ENCODE measurements around the gene EPS8L3.
A peak's percentile ranks its signal among the peaks of the same experiment; 100 is the strongest.

The EPS8L3 gene

DNA sequence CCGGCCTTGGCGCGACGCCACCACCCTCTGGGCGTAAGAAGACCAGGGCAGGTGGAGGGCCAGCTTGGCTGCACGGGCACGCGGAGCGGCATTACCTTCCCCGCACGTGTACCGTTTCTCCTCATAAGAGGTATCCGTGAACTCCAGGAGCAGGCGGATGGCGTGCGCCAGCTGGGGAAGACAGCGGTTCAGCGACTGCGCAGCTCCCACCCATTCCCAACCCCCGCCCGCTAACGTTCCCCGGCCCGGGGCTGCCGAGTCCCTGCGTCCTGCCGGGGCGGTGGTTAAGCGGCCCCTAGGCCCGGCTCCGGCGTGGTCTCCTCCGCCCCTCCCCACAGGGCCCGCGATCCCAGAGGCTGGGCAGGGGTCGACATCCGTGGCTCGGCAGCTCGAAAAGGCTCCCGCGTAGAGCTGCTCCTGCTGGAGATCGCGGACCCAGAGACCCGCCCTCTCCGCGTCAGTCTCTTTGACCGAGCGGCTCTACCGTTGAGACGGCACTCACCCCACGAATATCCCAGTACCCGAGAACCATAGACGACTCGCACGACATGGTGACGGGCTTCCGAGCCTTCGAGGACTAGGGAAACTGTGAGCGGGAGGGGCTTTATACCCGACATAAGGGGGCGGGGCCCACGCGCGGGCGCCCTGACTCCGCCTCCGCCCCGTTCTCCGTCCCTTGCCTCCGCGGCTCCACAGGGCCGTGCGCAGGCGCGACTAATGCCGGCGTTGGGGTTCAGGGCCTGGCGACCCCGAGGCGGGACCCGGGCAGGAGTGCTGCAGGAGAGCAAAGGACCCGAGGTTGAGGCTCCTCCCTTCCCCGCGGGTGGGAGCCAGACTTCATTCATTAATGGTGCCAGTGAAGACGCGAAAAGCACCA lies 23.7 kb downstream of the EPS8L3 start:
- DNase-seq (ENCODE audit: low spot score) = peak; percentile 95

DNA sequence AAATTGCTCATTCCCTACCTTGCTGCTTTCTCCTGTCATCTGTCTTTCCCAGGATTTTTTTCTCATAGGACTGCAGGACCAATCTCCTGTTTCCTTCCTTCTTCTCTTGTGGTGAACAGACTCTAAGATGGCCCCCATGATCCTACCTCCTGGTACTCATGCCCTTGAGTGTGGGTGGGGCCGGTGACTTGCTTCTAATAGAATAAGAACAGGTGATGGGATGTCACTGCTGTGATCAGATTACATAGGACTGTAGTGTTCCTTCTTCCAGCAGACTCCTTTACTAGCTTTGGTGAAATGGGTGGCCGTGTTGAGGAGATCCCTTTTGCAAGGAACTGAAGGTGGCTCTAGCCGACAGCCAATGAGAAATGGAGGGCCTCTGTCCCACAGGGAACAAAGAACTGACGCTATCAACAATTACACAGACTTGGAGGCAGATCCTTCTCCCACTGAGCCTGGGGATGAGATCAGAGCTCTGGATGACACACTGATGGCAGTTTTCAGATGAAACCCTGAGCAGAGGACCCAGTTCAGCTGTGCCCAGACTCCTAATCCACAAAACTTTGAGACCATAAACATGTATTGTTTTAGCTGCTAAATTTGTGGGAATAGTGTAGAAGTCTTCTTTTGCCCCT lies 30.4 kb downstream of the EPS8L3 start:
- DNase-seq (ENCODE audit: low spot score) = no peak

DNA sequence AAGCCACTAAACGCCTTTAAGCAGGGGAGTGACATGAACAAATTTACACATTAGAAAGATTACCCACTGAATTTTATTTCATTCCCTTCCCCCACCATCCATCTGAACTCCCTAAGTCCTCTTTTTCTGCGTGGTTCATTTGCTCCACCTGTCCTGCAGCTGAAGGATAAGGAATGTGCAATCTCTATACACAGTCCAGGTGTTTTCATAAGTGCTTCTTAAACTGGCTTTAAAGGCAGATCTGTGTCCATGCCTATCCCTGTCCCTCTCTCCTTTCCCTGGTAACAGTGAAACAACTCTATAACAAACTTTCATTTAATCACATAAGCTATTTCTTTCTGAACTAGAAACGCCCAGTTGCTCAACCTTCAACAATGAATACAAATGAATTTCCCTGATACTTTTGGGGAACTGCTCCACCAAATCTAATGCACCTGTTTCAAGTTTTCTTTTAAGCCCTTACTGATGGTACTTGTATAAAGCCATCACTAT lies 31.3 kb downstream of the EPS8L3 start:
- no peak for DNase-seq (ENCODE audit: low spot score)

DNA sequence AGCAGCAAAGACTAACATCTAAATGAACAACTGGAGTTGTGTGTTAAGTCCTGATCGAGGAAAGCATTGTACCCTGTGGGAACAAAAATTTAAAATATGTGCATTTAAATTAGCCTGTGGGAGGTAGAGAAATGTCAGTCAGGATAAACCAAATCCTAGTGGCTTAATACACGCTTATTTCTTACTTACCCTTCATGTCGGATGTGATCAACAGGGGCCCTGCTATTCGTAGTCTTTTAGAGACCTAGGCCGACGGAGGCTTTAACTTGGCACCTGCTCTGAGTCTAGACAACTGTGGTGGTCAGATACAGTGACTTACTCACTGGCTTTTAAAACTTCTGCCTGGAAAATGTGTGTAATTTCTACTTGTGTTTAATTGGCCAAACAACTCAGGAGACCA lies 33.1 kb downstream of the EPS8L3 start:
- no peak for DNase-seq (ENCODE audit: low spot score)

DNA sequence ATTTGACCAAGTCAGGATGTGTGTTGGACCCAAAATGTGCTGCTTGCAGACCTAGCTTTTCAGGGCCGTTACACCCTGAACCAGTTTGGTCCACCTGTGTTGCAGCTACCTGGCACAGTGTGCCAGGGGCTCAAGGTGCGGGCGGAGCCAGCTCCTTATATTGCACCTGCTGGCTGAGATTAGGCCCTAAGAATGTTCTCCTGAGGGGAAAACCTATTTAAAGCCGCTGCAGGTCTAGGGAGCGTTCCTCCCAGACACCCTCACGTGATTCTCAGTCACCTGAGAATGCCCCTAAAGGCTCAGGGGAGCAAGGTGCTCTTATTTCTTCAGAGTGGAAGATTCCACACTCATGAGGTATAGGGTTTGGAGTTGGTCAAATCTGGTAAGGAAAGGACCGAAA lies 34.9 kb downstream of the EPS8L3 start:
- no peak for DNase-seq (ENCODE audit: low spot score)

DNA sequence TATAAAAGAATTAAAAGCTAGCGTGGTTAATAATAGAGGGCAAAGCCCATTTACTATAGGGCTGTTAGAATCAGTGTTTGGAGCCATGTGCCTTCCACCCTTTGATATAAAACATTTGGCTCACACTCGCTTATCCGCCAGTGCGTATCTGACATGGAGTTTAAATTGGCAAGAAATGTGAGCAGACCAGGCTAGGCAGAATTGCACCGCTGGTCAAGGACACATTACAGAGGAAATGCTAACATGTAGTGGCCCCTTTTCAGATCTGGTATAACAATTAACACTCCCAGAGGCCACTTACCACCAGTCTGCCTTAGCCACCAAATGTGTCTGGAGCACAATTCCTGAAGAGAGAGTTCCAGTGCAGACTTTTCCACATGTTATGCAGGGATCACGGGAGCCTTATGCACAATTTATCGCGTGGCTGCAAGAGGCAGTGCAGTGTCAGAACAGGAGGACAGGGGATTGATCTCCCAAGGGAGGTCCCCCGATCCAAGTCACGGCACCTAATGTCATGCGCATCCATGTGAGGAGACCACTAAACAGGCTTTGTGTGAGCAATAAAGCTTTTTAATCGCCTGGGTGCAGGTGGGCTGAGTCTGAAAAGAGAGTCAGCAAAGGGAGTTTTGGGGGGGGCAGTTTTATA lies 36.9 kb downstream of the EPS8L3 start:
- DNase-seq (ENCODE audit: low spot score) = no peak

DNA sequence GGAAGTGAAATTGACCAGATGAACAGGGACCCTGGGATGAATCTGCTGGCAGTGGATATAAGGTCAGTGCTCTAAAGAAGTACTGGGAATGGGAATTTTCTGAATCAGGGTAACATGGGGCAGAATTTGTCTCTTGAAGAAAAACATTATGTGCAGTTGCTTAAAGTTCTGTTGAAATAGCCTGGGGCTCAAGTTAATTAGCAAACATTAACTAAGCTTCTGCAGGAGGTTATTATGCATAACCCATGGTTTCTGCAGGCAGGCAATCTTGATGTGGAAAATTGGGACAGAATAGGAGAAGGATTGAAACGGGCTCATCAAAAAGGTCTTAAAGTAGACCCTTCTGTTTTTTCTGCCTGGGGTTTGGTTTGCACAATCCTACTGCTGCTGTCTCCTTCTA lies 37.7 kb downstream of the EPS8L3 start:
- DNase-seq (ENCODE audit: low spot score) = no peak

DNA sequence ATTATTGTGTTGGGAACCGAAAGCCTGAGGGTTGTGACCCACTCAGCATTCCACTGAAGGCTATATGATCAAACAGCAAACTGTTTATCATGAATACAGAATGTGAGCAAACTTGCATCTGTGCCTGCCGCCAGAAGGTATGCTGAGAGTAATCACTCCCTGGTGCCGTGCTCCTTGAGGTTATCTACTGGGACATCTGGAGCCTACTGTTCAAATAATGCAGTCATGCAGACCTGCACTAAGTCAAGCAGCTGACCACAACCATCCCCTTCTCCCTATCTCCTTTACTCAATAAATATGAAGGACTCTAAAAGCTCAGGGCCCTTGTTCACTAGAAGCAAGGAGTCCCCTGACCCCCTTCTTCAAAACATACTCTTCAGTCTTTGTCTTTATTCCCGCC lies 38.2 kb downstream of the EPS8L3 start:
- no peak for DNase-seq (ENCODE audit: low spot score)

DNA sequence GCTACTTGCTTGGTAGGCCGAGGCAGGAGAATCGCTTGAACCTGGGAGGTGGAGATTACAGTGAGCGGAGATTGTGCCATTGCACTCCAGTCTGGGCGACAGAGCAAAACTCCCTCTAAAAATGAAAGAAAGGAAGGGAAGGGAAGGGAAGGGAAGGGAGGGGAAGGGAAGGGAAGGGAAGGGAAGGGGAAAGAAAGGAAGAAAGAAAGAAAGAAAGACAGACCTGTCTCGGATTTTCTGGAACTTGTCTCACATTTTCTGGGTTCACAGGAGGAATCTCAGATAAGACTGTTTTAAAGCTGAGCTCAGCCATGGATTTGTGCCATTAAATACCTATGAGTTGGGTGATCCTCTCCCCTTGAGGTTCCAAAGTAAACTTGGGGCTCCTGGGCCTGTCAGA lies 38.8 kb downstream of the EPS8L3 start:
- no peak for DNase-seq (ENCODE audit: low spot score)

DNA sequence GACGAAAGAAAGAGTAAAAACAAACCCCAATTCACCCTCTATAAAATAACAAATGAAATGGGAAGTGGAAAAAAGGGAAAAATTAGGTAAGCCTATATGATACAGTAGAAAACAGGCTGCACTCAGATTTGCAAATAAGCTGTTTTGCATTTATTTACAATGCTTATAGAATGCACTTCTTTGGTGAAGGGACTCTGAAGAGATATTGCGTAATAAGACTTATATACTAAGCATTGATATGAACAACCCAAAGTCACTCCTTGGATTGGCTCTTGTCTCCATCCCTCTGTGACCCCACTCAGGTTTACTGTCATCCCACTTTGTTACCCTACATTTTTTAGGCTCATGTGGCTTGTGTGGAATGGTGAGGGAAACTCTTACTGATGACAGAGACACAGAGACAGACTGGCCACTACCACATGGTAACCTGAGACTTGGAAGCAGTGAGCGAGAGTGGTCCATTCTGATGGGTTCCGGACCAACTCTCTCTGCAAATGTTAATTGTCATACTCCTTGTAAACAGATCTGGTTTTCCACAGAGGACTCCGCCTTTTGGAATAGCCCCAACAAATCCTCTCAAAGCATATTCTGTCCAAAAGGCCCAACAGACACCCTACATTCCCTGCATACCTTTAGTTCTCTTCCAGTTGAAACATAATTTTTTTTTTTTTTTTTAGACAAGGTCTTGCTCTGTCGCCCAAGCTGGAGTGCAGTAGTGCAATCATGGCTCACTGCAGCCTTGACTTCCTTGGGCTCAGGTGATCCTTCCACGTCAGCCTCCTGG lies 40.6 kb downstream of the EPS8L3 start:
- DNase-seq (ENCODE audit: low spot score) = peak; percentile 61

DNA sequence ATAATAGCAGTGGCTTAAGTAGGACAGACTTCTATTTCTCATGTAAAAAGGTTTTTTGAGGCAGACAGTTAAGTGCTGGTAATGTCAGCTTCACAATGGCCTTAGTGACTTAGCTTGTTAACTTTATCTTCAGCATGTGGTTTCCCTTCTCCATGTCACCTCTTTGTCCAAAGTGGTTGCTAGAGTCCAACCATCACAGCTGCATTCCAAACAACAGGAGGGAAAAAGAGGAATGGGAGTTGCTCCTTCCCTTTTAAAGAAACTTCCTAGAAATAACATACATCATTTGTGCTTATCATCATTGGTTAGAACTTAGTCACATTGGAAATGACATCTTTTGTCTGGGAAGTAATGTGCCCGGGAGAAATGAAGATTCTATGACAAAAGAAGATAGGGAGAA lies 41.8 kb downstream of the EPS8L3 start:
- DNase-seq (ENCODE audit: low spot score) = no peak

DNA sequence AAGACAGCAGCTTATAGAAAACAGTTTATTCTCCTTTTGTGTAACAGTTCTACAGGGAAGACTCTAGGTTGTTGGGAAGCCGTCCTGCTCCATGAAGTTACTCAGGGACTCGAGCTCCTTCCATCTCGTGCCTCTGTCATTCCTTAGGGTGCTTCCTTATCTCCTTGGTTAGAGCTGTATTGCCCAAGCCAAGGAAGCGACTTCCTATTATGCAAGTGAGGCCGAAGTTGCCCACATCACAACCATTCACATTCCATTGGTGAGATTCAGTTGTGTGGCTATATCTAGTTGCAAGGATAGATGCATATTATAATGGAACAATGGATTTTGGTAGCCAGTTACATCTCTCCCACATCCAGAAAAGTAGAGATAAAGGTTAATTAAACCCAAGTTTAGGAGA lies 42.7 kb downstream of the EPS8L3 start:
- no peak for DNase-seq (ENCODE audit: low spot score)

DNA sequence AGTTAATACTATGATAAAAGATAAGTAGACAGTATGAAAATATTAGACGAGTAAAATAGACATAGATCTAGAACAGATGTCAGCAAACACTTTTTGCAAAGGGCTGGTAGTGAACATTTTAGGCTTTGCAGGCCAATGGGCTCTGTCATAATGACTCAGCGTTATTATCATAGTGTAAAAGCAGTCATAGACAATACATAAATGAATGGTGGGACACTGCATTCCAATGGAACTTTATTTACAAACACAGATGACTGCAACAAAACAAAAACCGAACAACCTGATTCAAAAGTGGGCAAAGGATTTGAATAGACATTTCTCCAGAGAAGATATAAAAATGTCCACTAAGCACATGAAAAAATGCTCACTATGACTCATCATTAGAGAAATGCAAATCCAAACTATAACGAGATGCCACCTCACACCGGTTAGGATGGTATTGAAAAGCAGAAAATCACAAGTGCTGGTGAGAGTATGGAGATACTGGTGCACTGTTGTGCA lies 44.3 kb downstream of the EPS8L3 start:
- DNase-seq (ENCODE audit: low spot score) = peak; percentile 51

DNA sequence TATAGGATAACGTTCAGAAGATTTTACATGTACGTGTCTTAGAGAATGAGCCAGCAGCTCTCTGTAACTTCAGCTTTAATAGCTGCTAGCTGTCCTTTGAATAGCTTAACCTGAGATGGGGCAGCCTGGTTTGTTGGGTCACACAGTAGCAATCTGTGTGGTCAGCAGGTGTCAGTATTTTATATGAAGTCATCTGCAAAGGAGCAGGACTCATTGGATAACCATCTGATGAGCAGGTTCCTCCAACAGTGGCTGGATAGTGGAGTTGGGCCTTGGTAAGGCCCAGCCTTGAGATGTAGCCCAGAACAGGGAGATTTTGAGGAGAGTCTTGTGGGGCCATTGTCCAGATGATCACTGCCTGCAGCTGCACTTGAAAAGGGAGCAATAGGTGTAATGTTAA lies 45.2 kb downstream of the EPS8L3 start:
- no peak for DNase-seq (ENCODE audit: low spot score)

DNA sequence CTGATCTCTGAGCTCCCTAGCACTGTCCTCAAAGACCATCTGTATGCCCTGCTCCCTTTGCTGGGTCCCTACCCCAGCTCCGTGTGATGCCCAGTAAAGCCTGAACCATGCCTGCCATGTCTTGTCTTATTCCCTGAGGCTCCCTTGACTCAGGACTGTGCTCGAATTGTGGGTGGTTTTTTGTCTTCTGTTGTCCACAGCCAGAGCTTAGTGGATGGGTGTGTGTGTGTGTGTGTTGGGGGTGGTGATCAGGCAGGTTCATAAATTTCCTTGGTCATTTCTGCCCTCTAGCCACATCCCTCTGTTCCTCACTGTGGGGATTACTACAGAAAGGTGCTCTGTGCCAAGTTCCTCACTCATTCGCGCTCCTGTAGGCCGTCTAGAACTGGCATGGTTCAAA lies 46.0 kb downstream of the EPS8L3 start:
- no peak for DNase-seq (ENCODE audit: low spot score)

DNA sequence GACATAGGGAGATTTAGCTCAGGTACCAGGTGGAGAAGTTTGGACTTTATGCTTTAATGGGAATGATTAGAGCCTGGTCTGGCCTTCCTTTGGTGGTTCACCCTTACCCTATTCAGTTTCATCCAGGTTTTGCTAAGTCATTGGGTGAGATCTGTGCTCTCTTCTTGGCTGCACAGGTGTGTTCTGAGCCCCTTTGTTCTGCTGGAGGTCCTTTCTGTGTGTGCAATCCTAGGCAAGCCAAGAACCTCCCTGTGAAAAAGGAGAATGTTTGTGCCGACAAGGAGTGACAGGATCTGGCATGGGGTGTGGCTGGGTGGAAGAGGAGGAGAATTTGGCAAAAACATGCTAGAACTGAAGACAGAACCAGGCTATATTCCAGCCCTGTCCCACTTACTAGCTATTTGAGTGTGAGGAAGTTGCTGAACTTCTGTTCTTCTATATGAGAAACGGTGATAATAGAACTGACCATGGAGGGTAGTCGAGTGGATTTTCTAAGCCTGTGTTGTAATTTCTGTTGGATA lies 47.1 kb downstream of the EPS8L3 start:
- DNase-seq (ENCODE audit: low spot score) = no peak

DNA sequence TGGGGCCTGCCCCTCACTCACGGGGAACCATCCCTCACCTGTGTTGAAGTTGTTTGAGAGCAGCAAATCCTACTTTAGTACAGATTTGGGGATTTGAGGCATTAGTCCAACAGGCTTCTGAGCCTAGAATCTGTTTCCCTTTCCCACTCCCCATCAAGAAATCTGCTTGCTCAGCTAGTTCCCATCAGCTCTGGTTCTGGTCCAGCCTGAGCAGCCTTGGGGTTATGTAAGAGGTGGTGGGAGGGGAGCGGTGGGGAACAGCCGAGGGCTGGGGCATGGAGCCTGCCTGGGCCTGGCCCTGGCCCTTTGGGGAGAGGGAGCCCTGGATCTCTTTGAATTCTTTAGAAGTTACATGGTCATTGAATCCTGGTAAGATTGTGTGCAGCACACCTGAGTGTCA lies 47.6 kb downstream of the EPS8L3 start:
- DNase-seq (ENCODE audit: low spot score) = no peak

DNA sequence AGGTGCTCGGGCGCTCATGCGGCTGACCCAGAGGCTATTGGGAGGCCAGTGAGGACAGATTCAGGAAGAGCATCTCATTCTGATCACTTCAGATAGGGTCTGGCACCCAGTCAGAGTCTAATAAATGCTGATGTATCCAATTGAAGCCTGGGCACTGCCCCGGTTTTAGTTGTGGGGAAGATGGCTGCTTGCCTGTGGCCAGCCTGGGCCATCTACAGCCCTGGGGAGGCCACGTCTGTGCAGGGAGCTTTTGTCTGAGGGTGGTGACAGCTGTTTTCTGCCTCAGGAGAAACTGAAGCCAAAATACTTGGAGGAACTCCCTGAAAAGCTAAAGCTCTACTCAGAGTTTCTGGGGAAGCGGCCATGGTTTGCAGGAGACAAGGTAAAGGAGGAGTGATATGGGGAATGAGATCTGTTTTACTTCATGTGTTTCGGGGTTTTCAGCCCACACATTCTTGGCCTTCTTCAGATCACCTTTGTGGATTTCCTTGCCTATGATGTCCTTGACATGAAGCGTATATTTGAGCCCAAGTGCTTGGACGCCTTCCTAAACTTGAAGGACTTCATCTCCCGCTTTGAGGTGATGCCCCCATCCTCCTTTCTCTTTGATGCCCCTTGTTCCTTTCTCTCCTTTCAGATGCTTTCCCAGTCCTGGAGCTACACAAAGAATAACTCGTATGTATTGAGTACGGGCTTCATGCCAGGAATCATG lies 48.9 kb downstream of the EPS8L3 start:
- DNase-seq (ENCODE audit: low spot score) = peak; percentile 0

DNA sequence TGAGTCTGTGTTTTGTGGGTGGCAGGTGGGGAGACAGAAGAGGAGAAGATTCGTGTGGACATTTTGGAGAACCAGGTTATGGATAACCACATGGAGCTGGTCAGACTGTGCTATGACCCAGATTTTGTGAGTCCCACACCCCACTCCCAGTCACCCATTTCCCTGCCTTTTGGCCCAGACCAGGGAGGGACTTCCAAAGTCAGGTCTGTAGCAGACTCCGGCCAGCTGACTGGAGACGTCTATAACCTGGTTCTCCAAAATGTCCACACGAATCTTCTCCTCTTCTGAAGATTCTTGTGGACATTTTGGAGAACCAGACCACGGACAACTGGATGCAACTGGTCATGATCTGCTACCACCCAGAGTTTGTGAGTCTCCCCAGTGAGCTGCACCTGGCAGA lies 50.1 kb downstream of the EPS8L3 start:
- peak; percentile 0 for DNase-seq (ENCODE audit: low spot score)

DNA sequence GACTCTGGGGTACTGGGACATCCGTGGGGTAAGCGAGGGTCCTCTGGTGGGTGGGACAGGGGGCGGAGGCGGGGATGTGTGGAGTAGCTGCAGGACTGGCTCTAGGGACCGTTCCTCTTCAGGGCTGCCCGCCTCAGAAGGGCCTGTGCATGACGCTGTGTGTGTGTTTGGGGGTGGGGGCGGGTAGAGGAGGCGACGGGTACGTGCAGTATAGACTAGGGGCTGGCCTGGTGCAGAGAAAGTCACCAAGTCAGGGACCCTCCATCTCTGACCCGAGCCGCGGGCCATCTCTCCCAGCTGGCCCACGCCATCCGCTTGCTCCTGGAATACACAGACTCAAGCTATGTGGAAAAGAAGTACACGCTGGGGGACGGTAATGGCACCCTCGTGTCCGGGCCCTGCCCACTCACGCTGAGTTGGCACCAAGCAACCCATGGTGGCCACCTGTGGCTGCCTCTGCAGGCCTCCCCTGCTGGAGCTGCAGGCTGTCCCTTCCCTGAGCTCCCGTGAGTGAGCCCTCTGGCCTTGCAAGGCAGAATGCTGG lies 51.3 kb downstream of the EPS8L3 start:
- peak; percentile 0 for DNase-seq (ENCODE audit: low spot score)
